Suprapubic skin (tissue), 4 donors: ENCODE results near the gene RTP3. TPM values are rescaled to one million over a fixed set of nuclear protein-coding genes. Genes with fewer than 3 reads are reported as not detected.

ENCODE experiments used
- DNase-seq, 2 donors: peaks; one replicate each; pipeline ENCODE4 v3.0.0-alpha.2; 2019; ENCODE audit warnings: low spot score in 2 of 2
- H3K27ac ChIP-seq: fragments of 200-600 bp; sonication (generic); one replicate; pipeline ENCODE4 v1.5.1; 2019
- H3K27me3 ChIP-seq: fragments of 200-600 bp; sonication (generic); one replicate; pipeline ENCODE4 v1.5.1; 2019
- H3K36me3 ChIP-seq: fragments of 200-600 bp; sonication (generic); one replicate; pipeline ENCODE4 v1.5.1; 2019
- H3K4me1 ChIP-seq: fragments of 200-600 bp; sonication (generic); one replicate; pipeline ENCODE4 v1.5.1; 2019
- H3K4me3 ChIP-seq: fragments of 200-600 bp; sonication (generic); one replicate; pipeline ENCODE4 v1.5.1; 2019; ENCODE audit warnings: mild to moderate bottlenecking
- H3K9me3 ChIP-seq: fragments of 200-600 bp; sonication (generic); one replicate; pipeline ENCODE4 v1.5.1; 2019
- EP300 ChIP-seq: sonication (generic); formaldehyde crosslinking; IDR thresholded peaks from one replicate; pipeline ENCODE4 v1.6.1; 2017; ENCODE audit warnings: antibody characterized with exemption
- POLR2A ChIP-seq, 2 donors: fragments of 450-650 bp; IDR thresholded peaks; one replicate each; pipeline ENCODE4 v1.6.1; 2017; ENCODE audit warnings: antibody characterized with exemption in 2 of 2, mild to moderate bottlenecking in 2 of 2, moderate library complexity in 2 of 2
- POLR2AphosphoS5 ChIP-seq, 3 donors: sonication (generic); formaldehyde crosslinking; IDR thresholded peaks; one replicate each; pipeline ENCODE4 v1.6.1; 2017; ENCODE audit warnings: antibody characterized with exemption in 3 of 3
- WGBS: methylation state at CpG from one replicate; pipeline ENCODE4 v1.1.5; 2018; 5-methylcytosine and 5-hydroxymethylcytosine counted together
- total RNA-seq, 4 donors: library from RNA; depleted of rRNA; stranded (reverse); fragments of >200 nt; gene quantifications; one replicate each; pipeline ENCODE4 v1.1.0, GENCODE V29; 2016
- TF ChIP-seq, protein P1 (sequence below), 2 donors: fragments of 200-600 bp in 1 of 2; fragments of 450-650 bp in 1 of 2; sonication (generic) in 1 of 2; IDR thresholded peaks; one replicate each; pipeline ENCODE4 v1.5.1; 2016 to 2019; ENCODE audit warnings: antibody characterized with exemption in 2 of 2, mild to moderate bottlenecking in 1 of 2, moderate library complexity in 1 of 2

Gene RTP3
- total RNA-seq, 4 donors from 2014 or later: not detected

DNA sequence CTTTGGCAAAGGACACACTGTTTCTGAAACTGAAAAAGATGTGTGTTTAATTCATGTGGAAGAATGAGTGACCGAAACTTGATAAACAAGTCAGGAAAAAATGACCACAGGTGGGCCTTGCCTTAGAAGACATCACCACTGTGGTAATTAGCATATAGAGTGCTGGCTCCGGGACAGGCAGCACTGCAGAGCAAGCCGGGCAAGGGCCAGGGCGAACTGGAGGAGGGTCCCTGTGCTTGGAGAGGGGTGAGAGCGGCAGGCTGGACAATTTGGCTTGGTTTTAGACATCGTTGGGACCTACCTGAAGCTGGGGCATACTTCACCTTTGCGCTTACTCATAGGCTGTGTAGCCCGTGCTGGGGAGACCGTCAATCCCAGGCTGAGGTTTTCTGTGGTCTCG, 8.2 kb downstream of the RTP3 start:
- Histone ChIP-seq H3K4me1 (no peaks in the 10 kb centered on the region), H3K27me3 (no peaks in the 10 kb centered on the region), H3K27ac (no peak overlapping the region), H3K4me3 (no peak overlapping the region), H3K9me3 (no peaks in the 10 kb centered on the region), H3K36me3 (no peaks in the 10 kb centered on the region)
- TF ChIP-seq, protein P1, sequence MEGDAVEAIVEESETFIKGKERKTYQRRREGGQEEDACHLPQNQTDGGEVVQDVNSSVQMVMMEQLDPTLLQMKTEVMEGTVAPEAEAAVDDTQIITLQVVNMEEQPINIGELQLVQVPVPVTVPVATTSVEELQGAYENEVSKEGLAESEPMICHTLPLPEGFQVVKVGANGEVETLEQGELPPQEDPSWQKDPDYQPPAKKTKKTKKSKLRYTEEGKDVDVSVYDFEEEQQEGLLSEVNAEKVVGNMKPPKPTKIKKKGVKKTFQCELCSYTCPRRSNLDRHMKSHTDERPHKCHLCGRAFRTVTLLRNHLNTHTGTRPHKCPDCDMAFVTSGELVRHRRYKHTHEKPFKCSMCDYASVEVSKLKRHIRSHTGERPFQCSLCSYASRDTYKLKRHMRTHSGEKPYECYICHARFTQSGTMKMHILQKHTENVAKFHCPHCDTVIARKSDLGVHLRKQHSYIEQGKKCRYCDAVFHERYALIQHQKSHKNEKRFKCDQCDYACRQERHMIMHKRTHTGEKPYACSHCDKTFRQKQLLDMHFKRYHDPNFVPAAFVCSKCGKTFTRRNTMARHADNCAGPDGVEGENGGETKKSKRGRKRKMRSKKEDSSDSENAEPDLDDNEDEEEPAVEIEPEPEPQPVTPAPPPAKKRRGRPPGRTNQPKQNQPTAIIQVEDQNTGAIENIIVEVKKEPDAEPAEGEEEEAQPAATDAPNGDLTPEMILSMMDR (IDR thresholded peaks at IDR 0.05): no peak
- TF ChIP-seq EP300 (no peak), POLR2A (IDR thresholded peaks at IDR 0.05) (no peak), POLR2AphosphoS5 (IDR thresholded peaks at IDR 0.05) (no peak)
- DNase-seq: no peak
- 89% methylated on average over 10 of the region's 10 CpGs for WGBS

DNA sequence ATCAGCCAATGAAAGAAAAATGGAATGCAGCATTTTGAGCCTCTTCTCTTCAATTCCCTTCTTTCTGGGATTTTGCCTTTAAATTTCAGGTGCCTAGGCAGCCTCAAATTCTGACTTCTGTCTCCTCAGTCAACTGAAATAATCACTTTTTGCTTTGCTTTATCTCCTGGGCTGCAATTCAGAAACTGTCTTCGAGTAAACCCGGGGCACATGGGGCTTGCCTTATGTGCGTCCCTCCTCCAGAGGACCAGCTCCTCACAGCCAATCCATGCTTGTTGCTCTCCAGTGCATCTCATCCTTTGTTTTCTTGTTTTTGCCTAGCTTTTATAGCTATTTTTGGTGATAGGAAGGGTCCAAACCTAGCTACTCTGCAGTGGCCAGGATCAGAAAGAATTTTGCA, 8.8 kb downstream of the RTP3 start:
- no peak for DNase-seq
- WGBS: 80% methylated on average over 3 of the region's 3 CpGs
- TF ChIP-seq POLR2AphosphoS5 (IDR thresholded peaks at IDR 0.05) (no peak), POLR2A (IDR thresholded peaks at IDR 0.05) (no peak), EP300 (no peak)
- TF ChIP-seq, protein P1 (IDR thresholded peaks at IDR 0.05): no peak
- no peaks in the 10 kb centered on the region for H3K27me3 ChIP-seq
- H3K4me1 ChIP-seq: no peaks in the 10 kb centered on the region
- H3K4me3 ChIP-seq: no peak overlapping the region
- H3K27ac ChIP-seq: no peak overlapping the region
- H3K9me3 ChIP-seq: no peaks in the 10 kb centered on the region
- H3K36me3 ChIP-seq: no peaks in the 10 kb centered on the region

DNA sequence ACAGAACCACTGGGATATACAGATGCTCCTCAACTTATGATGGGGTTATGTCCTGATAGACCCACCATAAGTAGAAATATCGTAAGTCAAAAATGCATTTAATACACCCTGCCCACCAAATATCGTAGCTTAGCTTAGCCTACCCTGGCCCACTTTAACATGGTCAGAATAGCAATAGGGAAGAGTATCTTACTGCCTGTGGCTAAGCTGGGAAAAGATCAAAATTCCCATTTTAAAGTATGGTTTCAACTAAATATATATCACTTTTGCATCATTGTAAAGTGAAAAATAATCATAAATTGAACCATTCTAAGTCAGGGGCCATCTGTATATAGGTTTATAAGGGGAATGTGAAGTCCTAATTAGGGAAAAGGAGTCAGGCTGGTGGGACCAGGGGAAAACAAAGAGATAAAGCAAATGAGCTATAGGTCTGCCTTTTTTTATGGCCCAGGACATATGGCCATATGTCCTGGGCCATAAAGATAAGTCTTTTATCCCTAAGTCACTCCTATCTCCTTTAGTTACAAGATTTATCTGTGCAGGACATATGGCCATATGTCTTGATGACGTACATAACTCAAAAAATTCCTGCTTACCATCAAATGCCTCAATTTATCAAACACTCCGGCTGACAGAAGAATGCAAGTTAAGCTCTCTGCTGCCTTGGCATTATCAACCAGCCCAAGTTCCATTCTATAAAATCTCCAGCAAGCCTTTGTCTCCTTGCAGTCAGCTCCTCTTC, 11.2 kb downstream of the RTP3 start:
- H3K4me1 ChIP-seq: no peaks in the 10 kb centered on the region
- 89% methylated on average over 4 of the region's 4 CpGs for WGBS
- no peak overlapping the region for H3K27ac ChIP-seq
- no peaks in the 10 kb centered on the region for H3K9me3 ChIP-seq
- H3K27me3 ChIP-seq: no peaks in the 10 kb centered on the region
- H3K36me3 ChIP-seq: no peaks in the 10 kb centered on the region
- no peak for DNase-seq
- TF ChIP-seq, protein P1 (IDR thresholded peaks at IDR 0.05): no peak
- TF ChIP-seq EP300: no peak
- TF ChIP-seq POLR2AphosphoS5 (IDR thresholded peaks at IDR 0.05): no peak
- no peak for TF ChIP-seq POLR2A (IDR thresholded peaks at IDR 0.05)
- no peak overlapping the region for H3K4me3 ChIP-seq

DNA sequence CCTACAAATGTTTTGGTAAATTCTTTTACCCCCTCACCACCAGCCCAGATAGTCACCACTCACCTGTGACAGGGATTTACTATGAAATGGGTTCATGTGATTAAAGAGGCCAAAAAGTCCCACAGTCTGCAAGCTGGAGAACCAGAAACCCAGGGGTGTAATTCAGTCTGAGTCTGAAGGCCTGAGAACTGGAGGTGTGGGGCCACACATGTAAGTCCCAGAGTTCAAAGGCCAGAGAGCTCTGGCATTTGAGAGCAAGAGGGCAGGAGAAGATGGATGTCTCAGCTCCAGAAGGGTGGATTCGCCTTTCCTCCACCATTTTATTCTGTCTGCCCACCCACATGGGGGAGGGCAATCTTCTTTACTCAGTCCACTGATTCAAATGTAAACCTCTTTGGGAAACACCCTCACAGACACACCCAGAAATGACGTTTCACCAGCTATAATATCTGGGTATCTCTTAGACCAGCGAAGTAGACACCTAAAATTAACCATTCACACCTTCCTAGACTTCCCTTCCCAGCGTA, 11.9 kb downstream of the RTP3 start:
- no peaks in the 10 kb centered on the region for H3K9me3 ChIP-seq
- H3K36me3 ChIP-seq: no peaks in the 10 kb centered on the region
- H3K27ac ChIP-seq: no peak overlapping the region
- H3K4me1 ChIP-seq: no peaks in the 10 kb centered on the region
- WGBS: 83% methylated on average over 4 of the region's 4 CpGs
- H3K4me3 ChIP-seq: no peak overlapping the region
- no peak for DNase-seq
- TF ChIP-seq EP300 (no peak), POLR2A (IDR thresholded peaks at IDR 0.05) (no peak)
- no peaks in the 10 kb centered on the region for H3K27me3 ChIP-seq

DNA sequence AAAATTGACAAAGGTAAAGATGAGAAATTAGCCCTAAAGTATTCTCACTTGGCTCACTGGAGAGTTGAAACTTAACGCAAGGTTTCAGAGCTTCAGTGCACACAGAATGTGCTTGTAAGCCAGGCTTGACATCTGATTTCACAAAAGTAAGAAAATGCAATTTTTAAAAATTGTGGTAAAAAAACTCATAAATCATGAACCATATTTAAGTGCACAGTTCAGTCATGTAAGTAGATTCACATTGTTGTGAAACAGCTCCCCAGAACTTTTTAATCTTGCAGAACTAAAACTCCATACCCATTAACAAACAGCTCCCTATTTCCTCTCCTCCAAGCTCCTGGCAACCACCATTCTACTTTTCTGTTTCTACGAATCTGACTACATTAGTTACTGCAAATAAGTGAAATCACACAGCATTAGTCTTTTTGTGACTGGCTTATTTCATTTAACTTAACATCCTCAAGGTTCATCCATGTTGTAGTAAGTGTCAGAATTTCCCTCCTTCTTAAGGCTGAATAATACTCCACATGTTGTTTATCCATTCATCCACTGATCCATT, 14.5 kb downstream of the RTP3 start:
- 70% methylated on average over 2 of the region's 2 CpGs for WGBS
- no peak for DNase-seq
- TF ChIP-seq POLR2A (IDR thresholded peaks at IDR 0.05): no peak
- TF ChIP-seq POLR2AphosphoS5 (IDR thresholded peaks at IDR 0.05): no peak
- TF ChIP-seq, protein P1 (IDR thresholded peaks at IDR 0.05): no peak
- Histone ChIP-seq H3K4me3 (no peak overlapping the region), H3K36me3 (no peaks in the 10 kb centered on the region), H3K4me1 (no peaks in the 10 kb centered on the region), H3K9me3 (no peaks in the 10 kb centered on the region), H3K27ac (no peak overlapping the region), H3K27me3 (no peaks in the 10 kb centered on the region)
